ENCODE results near the gene BLM. TPM values are rescaled to one million over a fixed set of nuclear protein-coding genes. Genes with fewer than 3 reads are reported as not detected.

Gene BLM
- total RNA-seq, 1 experiment from 2014 or later, result 33.5 TPM

GRCh38 chr15:90697175-90697574 is 20.0 kb upstream of the BLM start:
- no peak for DNase-seq
- H2AFZ ChIP-seq (ENCODE audit: low read length), result no peak overlapping the region

GRCh38 chr15:90698629-90699028 is 18.5 kb upstream of the BLM start:
- Histone ChIP-seq H3K36me3 (ENCODE audit: insufficient read depth, low read length) (no peaks in the 10 kb centered on the region), H3K9me3 (ENCODE audit: low read length) (0 out of 2 replicates have a peak, but pooled peaks cover 3% of the 10 kb centered on the region), H3K9me2 (replicated peaks; ENCODE audit: insufficient read depth, low read length) (no peaks in the 10 kb centered on the region), H3K9ac (ENCODE audit: low read length) (no peak overlapping the region), H3K4me2 (ENCODE audit: low read depth, low read length, poor library complexity, severe bottlenecking) (no peak overlapping the region), H2AFZ (ENCODE audit: low read length) (no peak overlapping the region), H3K27me3 (ENCODE audit: low read length) (no peaks in the 10 kb centered on the region), H4K20me1 (ENCODE audit: insufficient read depth, low read depth, low read length) (no peaks in the 10 kb centered on the region), H3K27ac (ENCODE audit: low read length) (no peak overlapping the region), H3K4me3 (ENCODE audit: low read length) (no peak overlapping the region), H3K4me1 (ENCODE audit: low read length) (no peaks in the 10 kb centered on the region), H3K79me2 (ENCODE audit: low read length) (no peaks in the 10 kb centered on the region)
- no peak for DNase-seq

More at GRCh38 chr15:90697175-90697574, 20.0 kb upstream of the BLM start:
- Histone ChIP-seq H3K27me3 (ENCODE audit: low read length) (no peaks in the 10 kb centered on the region), H3K36me3 (ENCODE audit: insufficient read depth, low read length) (no peaks in the 10 kb centered on the region), H3K4me2 (ENCODE audit: low read depth, low read length, poor library complexity, severe bottlenecking) (no peak overlapping the region), H3K9me2 (replicated peaks; ENCODE audit: insufficient read depth, low read length) (no peaks in the 10 kb centered on the region), H3K4me1 (ENCODE audit: low read length) (peaks cover 5% of the 10 kb centered on the region), H3K27ac (ENCODE audit: low read length) (no peak overlapping the region), H3K9me3 (ENCODE audit: low read length) (no peaks in the 10 kb centered on the region), H3K79me2 (ENCODE audit: low read length) (no peaks in the 10 kb centered on the region), H3K9ac (ENCODE audit: low read length) (no peak overlapping the region), H3K4me3 (ENCODE audit: low read length) (no peak overlapping the region), H4K20me1 (ENCODE audit: insufficient read depth, low read depth, low read length) (no peaks in the 10 kb centered on the region)

- H3K4me2 ChIP-seq (ENCODE audit: low read depth, low read length, poor library complexity, severe bottlenecking), result no peak overlapping the region
- H3K79me2 ChIP-seq (ENCODE audit: low read length), result no peaks in the 10 kb centered on the region
- H3K36me3 ChIP-seq (ENCODE audit: insufficient read depth, low read length), result no peaks in the 10 kb centered on the region; the same call in 1 of the 2 replicates
- H3K4me3 ChIP-seq (ENCODE audit: low read length), result no peak overlapping the region
- no peak overlapping the region for H2AFZ ChIP-seq (ENCODE audit: low read length)
- DNase-seq, result no peak
- H3K9me2 ChIP-seq (replicated peaks; ENCODE audit: insufficient read depth, low read length), result no peaks in the 10 kb centered on the region
- H3K27me3 ChIP-seq (ENCODE audit: low read length), result no peaks in the 10 kb centered on the region
- H3K9ac ChIP-seq (ENCODE audit: low read length), result no peak overlapping the region
- H3K4me1 ChIP-seq (ENCODE audit: low read length), result no peaks in the 10 kb centered on the region
- no peak overlapping the region for H3K27ac ChIP-seq (ENCODE audit: low read length)
- peaks cover 4% of the 10 kb centered on the region; the same call in 1 of the 2 replicates for H3K9me3 ChIP-seq (ENCODE audit: low read length)
- no peaks in the 10 kb centered on the region for H4K20me1 ChIP-seq (ENCODE audit: insufficient read depth, low read depth, low read length)
Measured at GRCh38 chr15:90701048-90701447, 16.1 kb upstream of the BLM start.

- Histone ChIP-seq H3K9ac (ENCODE audit: low read length) (no peak overlapping the region), H3K9me3 (ENCODE audit: low read length) (peaks cover 4% of the 10 kb centered on the region; the same call in 1 of the 2 replicates), H3K4me3 (ENCODE audit: low read length) (no peak overlapping the region), H3K36me3 (ENCODE audit: insufficient read depth, low read length) (no peaks in the 10 kb centered on the region; the same call in 1 of the 2 replicates), H3K4me1 (ENCODE audit: low read length) (no peaks in the 10 kb centered on the region), H4K20me1 (ENCODE audit: insufficient read depth, low read depth, low read length) (no peaks in the 10 kb centered on the region), H3K79me2 (ENCODE audit: low read length) (no peaks in the 10 kb centered on the region), H3K27ac (ENCODE audit: low read length) (no peak overlapping the region), H3K9me2 (replicated peaks; ENCODE audit: insufficient read depth, low read length) (no peaks in the 10 kb centered on the region), H3K4me2 (ENCODE audit: low read depth, low read length, poor library complexity, severe bottlenecking) (no peak overlapping the region), H2AFZ (ENCODE audit: low read length) (no peak overlapping the region), H3K27me3 (ENCODE audit: low read length) (no peaks in the 10 kb centered on the region)
- no peak for DNase-seq
Measured at GRCh38 chr15:90701880-90702630, 15.1 kb upstream of the BLM start.

GRCh38 chr15:90703455-90703854 is 13.7 kb upstream of the BLM start:
- peaks cover 4% of the 10 kb centered on the region; the same call in 1 of the 2 replicates for H3K9me3 ChIP-seq (ENCODE audit: low read length)
- H3K27me3 ChIP-seq (ENCODE audit: low read length), result no peaks in the 10 kb centered on the region
- no peaks in the 10 kb centered on the region for H4K20me1 ChIP-seq (ENCODE audit: insufficient read depth, low read depth, low read length)
- no peaks in the 10 kb centered on the region; the same call in 1 of the 2 replicates for H3K36me3 ChIP-seq (ENCODE audit: insufficient read depth, low read length)
- no peak overlapping the region for H2AFZ ChIP-seq (ENCODE audit: low read length)
- no peaks in the 10 kb centered on the region for H3K4me1 ChIP-seq (ENCODE audit: low read length)
- H3K79me2 ChIP-seq (ENCODE audit: low read length), result no peaks in the 10 kb centered on the region
- no peak overlapping the region for H3K4me2 ChIP-seq (ENCODE audit: low read depth, low read length, poor library complexity, severe bottlenecking)
- H3K4me3 ChIP-seq (ENCODE audit: low read length), result no peak overlapping the region
- no peak overlapping the region for H3K9ac ChIP-seq (ENCODE audit: low read length)
- no peak overlapping the region for H3K27ac ChIP-seq (ENCODE audit: low read length)
- no peak for DNase-seq
- no peaks in the 10 kb centered on the region for H3K9me2 ChIP-seq (replicated peaks; ENCODE audit: insufficient read depth, low read length)

- Histone ChIP-seq H3K27me3 (ENCODE audit: low read length) (no peaks in the 10 kb centered on the region), H3K4me3 (ENCODE audit: low read length) (no peak overlapping the region), H4K20me1 (ENCODE audit: insufficient read depth, low read depth, low read length) (no peaks in the 10 kb centered on the region), H3K36me3 (ENCODE audit: insufficient read depth, low read length) (no peaks in the 10 kb centered on the region; the same call in 1 of the 2 replicates), H3K79me2 (ENCODE audit: low read length) (no peaks in the 10 kb centered on the region), H2AFZ (ENCODE audit: low read length) (no peak overlapping the region), H3K9ac (ENCODE audit: low read length) (no peak overlapping the region), H3K4me1 (ENCODE audit: low read length) (no peaks in the 10 kb centered on the region), H3K27ac (ENCODE audit: low read length) (no peak overlapping the region), H3K9me2 (replicated peaks; ENCODE audit: insufficient read depth, low read length) (no peaks in the 10 kb centered on the region), H3K9me3 (ENCODE audit: low read length) (peaks cover 4% of the 10 kb centered on the region; the same call in 1 of the 2 replicates), H3K4me2 (ENCODE audit: low read depth, low read length, poor library complexity, severe bottlenecking) (no peak overlapping the region)
- no peak for DNase-seq
Measured at GRCh38 chr15:90705212-90705611, 11.9 kb upstream of the BLM start.

GRCh38 chr15:90706394-90707327 is 10.5 kb upstream of the BLM start:
- peaks cover 6% of the 10 kb centered on the region for H3K4me1 ChIP-seq (ENCODE audit: low read length)
- no peak for DNase-seq
- H2AFZ ChIP-seq (ENCODE audit: low read length), result no peak overlapping the region
- no peaks in the 10 kb centered on the region for H3K27me3 ChIP-seq (ENCODE audit: low read length)
- no peak overlapping the region for H3K4me3 ChIP-seq (ENCODE audit: low read length)
- no peak overlapping the region for H3K27ac ChIP-seq (ENCODE audit: low read length)
- H3K9me3 ChIP-seq (ENCODE audit: low read length), result peaks cover 4% of the 10 kb centered on the region; the same call in 1 of the 2 replicates
- no peaks in the 10 kb centered on the region; the same call in 1 of the 2 replicates for H3K36me3 ChIP-seq (ENCODE audit: insufficient read depth, low read length)
- no peaks in the 10 kb centered on the region for H4K20me1 ChIP-seq (ENCODE audit: insufficient read depth, low read depth, low read length)
- no peaks in the 10 kb centered on the region for H3K79me2 ChIP-seq (ENCODE audit: low read length)
- no peaks in the 10 kb centered on the region for H3K9me2 ChIP-seq (replicated peaks; ENCODE audit: insufficient read depth, low read length)
- no peak overlapping the region for H3K9ac ChIP-seq (ENCODE audit: low read length)
- H3K4me2 ChIP-seq (ENCODE audit: low read depth, low read length, poor library complexity, severe bottlenecking), result no peak overlapping the region

- no peak overlapping the region for H3K27ac ChIP-seq (ENCODE audit: low read length)
- no peak overlapping the region for H2AFZ ChIP-seq (ENCODE audit: low read length)
- H3K4me3 ChIP-seq (ENCODE audit: low read length), result no peak overlapping the region
- no peak for DNase-seq
- H3K9me3 ChIP-seq (ENCODE audit: low read length), result peaks cover 4% of the 10 kb centered on the region; the same call in 1 of the 2 replicates
- no peak overlapping the region for H3K4me2 ChIP-seq (ENCODE audit: low read depth, low read length, poor library complexity, severe bottlenecking)
- H3K79me2 ChIP-seq (ENCODE audit: low read length), result no peaks in the 10 kb centered on the region
- H3K36me3 ChIP-seq (ENCODE audit: insufficient read depth, low read length), result no peaks in the 10 kb centered on the region; the same call in 1 of the 2 replicates
- peaks cover 14% of the 10 kb centered on the region for H3K4me1 ChIP-seq (ENCODE audit: low read length)
- H3K9ac ChIP-seq (ENCODE audit: low read length), result no peak overlapping the region
- no peaks in the 10 kb centered on the region for H3K9me2 ChIP-seq (replicated peaks; ENCODE audit: insufficient read depth, low read length)
- no peaks in the 10 kb centered on the region for H4K20me1 ChIP-seq (ENCODE audit: insufficient read depth, low read depth, low read length)
- no peaks in the 10 kb centered on the region for H3K27me3 ChIP-seq (ENCODE audit: low read length)
Measured at GRCh38 chr15:90707489-90707888, 9.7 kb upstream of the BLM start.
